ENCODE measurements around the gene IDH3A.

The IDH3A gene

GRCh38 chr15:78120523-78120922 is 28.6 kb upstream of the IDH3A start:
- H3K4me2 ChIP-seq (ENCODE audit: low read length), result no peak overlapping the region
- H4K20me1 ChIP-seq (ENCODE audit: control insufficient read depth, insufficient read depth, low read depth, low read length), result no peaks in the 10 kb centered on the region
- H3K9me2 ChIP-seq (replicated peaks; ENCODE audit: control insufficient read depth, low read length), result no peaks in the 10 kb centered on the region
- no peaks in the 10 kb centered on the region for H3K79me2 ChIP-seq (ENCODE audit: control insufficient read depth, low read length)
- TF ChIP-seq, protein P1, sequence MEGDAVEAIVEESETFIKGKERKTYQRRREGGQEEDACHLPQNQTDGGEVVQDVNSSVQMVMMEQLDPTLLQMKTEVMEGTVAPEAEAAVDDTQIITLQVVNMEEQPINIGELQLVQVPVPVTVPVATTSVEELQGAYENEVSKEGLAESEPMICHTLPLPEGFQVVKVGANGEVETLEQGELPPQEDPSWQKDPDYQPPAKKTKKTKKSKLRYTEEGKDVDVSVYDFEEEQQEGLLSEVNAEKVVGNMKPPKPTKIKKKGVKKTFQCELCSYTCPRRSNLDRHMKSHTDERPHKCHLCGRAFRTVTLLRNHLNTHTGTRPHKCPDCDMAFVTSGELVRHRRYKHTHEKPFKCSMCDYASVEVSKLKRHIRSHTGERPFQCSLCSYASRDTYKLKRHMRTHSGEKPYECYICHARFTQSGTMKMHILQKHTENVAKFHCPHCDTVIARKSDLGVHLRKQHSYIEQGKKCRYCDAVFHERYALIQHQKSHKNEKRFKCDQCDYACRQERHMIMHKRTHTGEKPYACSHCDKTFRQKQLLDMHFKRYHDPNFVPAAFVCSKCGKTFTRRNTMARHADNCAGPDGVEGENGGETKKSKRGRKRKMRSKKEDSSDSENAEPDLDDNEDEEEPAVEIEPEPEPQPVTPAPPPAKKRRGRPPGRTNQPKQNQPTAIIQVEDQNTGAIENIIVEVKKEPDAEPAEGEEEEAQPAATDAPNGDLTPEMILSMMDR (IDR thresholded peaks at IDR 0.05; ENCODE audit: low read depth, low read length, poor library complexity, severe bottlenecking), result no peak
- no peak for TF ChIP-seq EZH2phosphoT487 (IDR thresholded peaks at IDR 0.05; ENCODE audit: borderline replicate concordance, low read length)
- H3K4me3 ChIP-seq (ENCODE audit: low read length), result no peak overlapping the region
- H3K36me3 ChIP-seq (ENCODE audit: control insufficient read depth, low read length), result no peaks in the 10 kb centered on the region
- no peaks in the 10 kb centered on the region for H3F3A ChIP-seq (ENCODE audit: control insufficient read depth, insufficient read depth)
- H3K27ac ChIP-seq (ENCODE audit: low read depth, low read length), result no peak overlapping the region
- H3K9me3 ChIP-seq (ENCODE audit: control insufficient read depth, insufficient read depth, low read length), result no peaks in the 10 kb centered on the region
- no peaks in the 10 kb centered on the region for H3K27me3 ChIP-seq (ENCODE audit: control insufficient read depth, low read length)
- H3K4me1 ChIP-seq (ENCODE audit: control insufficient read depth, low read length), result no peaks in the 10 kb centered on the region

DNA sequence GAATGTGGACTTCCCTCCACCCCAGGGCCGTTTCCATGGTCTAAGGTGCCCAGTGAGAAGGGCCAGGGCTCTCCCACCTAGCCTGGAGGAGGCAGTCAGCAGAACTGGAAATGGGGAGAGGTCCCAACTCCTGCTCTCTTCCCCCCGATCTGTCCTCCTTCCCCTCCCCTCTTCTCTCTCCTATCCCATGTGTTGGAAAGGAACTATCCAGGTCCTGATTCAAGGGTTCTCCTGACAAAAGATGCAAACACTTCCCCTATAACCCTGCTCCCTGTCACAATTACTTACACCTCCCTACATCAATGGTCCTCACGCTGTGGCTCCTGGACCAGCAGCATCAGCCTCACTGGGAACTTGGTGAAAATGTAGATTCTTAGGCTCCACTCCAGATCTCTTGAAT is 23.9 kb upstream of the IDH3A start:
- H3K4me2 ChIP-seq (ENCODE audit: low read length), result no peak overlapping the region
- no peaks in the 10 kb centered on the region for H3K4me1 ChIP-seq (ENCODE audit: control insufficient read depth, low read length)
- H3K27ac ChIP-seq (ENCODE audit: low read depth, low read length), result no peak overlapping the region
- no peaks in the 10 kb centered on the region for H4K20me1 ChIP-seq (ENCODE audit: control insufficient read depth, insufficient read depth, low read depth, low read length)
- TF ChIP-seq EZH2phosphoT487 (IDR thresholded peaks at IDR 0.05; ENCODE audit: borderline replicate concordance, low read length), result no peak
- TF ChIP-seq, protein P1 (IDR thresholded peaks at IDR 0.05; ENCODE audit: low read depth, low read length, poor library complexity, severe bottlenecking), result no peak
- H3F3A ChIP-seq (ENCODE audit: control insufficient read depth, insufficient read depth), result no peaks in the 10 kb centered on the region; the same call in 1 of the 2 replicates
- H3K9me3 ChIP-seq (ENCODE audit: control insufficient read depth, insufficient read depth, low read length), result no peaks in the 10 kb centered on the region
- H3K36me3 ChIP-seq (ENCODE audit: control insufficient read depth, low read length), result no peaks in the 10 kb centered on the region
- no peak overlapping the region for H3K4me3 ChIP-seq (ENCODE audit: low read length)
- no peaks in the 10 kb centered on the region for H3K27me3 ChIP-seq (ENCODE audit: control insufficient read depth, low read length)
- H3K9me2 ChIP-seq (replicated peaks; ENCODE audit: control insufficient read depth, low read length), result no peaks in the 10 kb centered on the region
- no peaks in the 10 kb centered on the region for H3K79me2 ChIP-seq (ENCODE audit: control insufficient read depth, low read length)

- Histone ChIP-seq H3F3A (ENCODE audit: control insufficient read depth, insufficient read depth) (peaks cover 7% of the 10 kb centered on the region), H3K4me2 (ENCODE audit: low read length) (no peak overlapping the region), H3K27ac (ENCODE audit: low read depth, low read length) (no peak overlapping the region), H3K27me3 (ENCODE audit: control insufficient read depth, low read length) (0 out of 2 replicates have a peak, but pooled peaks cover 4% of the 10 kb centered on the region), H3K36me3 (ENCODE audit: control insufficient read depth, low read length) (no peaks in the 10 kb centered on the region), H3K9me2 (replicated peaks; ENCODE audit: control insufficient read depth, low read length) (no peaks in the 10 kb centered on the region), H3K9me3 (ENCODE audit: control insufficient read depth, insufficient read depth, low read length) (no peaks in the 10 kb centered on the region), H3K4me1 (ENCODE audit: control insufficient read depth, low read length) (peaks cover 14% of the 10 kb centered on the region), H3K79me2 (ENCODE audit: control insufficient read depth, low read length) (no peaks in the 10 kb centered on the region), H4K20me1 (ENCODE audit: control insufficient read depth, insufficient read depth, low read depth, low read length) (no peaks in the 10 kb centered on the region), H3K4me3 (ENCODE audit: low read length) (no peak overlapping the region)
- no peak for TF ChIP-seq EZH2phosphoT487 (IDR thresholded peaks at IDR 0.05; ENCODE audit: borderline replicate concordance, low read length)
- TF ChIP-seq, protein P1 (IDR thresholded peaks at IDR 0.05; ENCODE audit: low read depth, low read length, poor library complexity, severe bottlenecking), result no peak
Measured at GRCh38 chr15:78127882-78128281, 21.3 kb upstream of the IDH3A start.
